CD8-positive, alpha-beta memory T cell (primary cell): ENCODE measurements around the gene TEFM. TPM values are rescaled to one million over a fixed set of nuclear protein-coding genes. Genes with fewer than 3 reads are reported as not detected.
"Not testable (repeated sequence)": the region's sequence is repeated elsewhere in the genome, so short reads cannot be mapped to it uniquely, and the experiment has no call there.

ENCODE experiments used
- CTCF ChIA-PET: fragments of 350-600 bp; sonication (Branson Sonifier 250); formaldehyde crosslinking; loops from one replicate; lab custom pipeline; 2021; ENCODE audit warnings: antibody characterized with exemption; lab: Charles Lee
- POLR2A ChIA-PET: fragments of 350-600 bp; sonication (Branson Sonifier 250); formaldehyde crosslinking; loops from one replicate; lab custom pipeline; 2021; ENCODE audit warnings: antibody characterized with exemption; lab: Charles Lee
- DNase-seq, 5 donors: peaks; one replicate each; pipeline versions ENCODE4 v3.0.0 to v3.0.0-alpha.2; 2020 to 2022; ENCODE audit warnings: mixed read lengths in 1 of 5
- H3K27ac ChIP-seq: one replicate; pipeline ENCODE4 v1.7.0; 2013; ENCODE audit warnings: low read depth, mild to moderate bottlenecking, low read length, moderate library complexity
- H3K27me3 ChIP-seq: 2 replicates; pipeline ENCODE4 v1.7.0; 2013; ENCODE audit warnings: low read length, mild to moderate bottlenecking; ENCODE audit not compliant: insufficient read depth, poor library complexity, severe bottlenecking
- H3K36me3 ChIP-seq: 2 replicates; pipeline ENCODE4 v1.7.0; 2013; ENCODE audit warnings: mild to moderate bottlenecking, low read length, moderate library complexity; ENCODE audit not compliant: insufficient read depth
- H3K4me1 ChIP-seq: 2 replicates; pipeline ENCODE4 v1.7.0; 2013; ENCODE audit warnings: mild to moderate bottlenecking, low read length, moderate library complexity; ENCODE audit not compliant: insufficient read depth
- H3K4me3 ChIP-seq: 2 replicates; pipeline ENCODE4 v1.7.0; 2013; ENCODE audit warnings: mild to moderate bottlenecking, low read length
- H3K9me3 ChIP-seq: 2 replicates; pipeline ENCODE4 v1.7.0; 2013; ENCODE audit warnings: mild to moderate bottlenecking, low read length
- H3K27ac Mint-ChIP-seq, 8 donors: one replicate each; pipeline ENCODE4 v1.8.0; 2020 to 2021; ENCODE audit warnings: mixed read lengths in 8 of 8, mild to moderate bottlenecking in 6 of 8, inconsistent platforms in 3 of 8, moderate library complexity in 3 of 8
- H3K27me3 Mint-ChIP-seq, 2 donors: one replicate each; pipeline ENCODE4 v1.8.0; 2020 to 2021; ENCODE audit warnings: mixed read lengths in 2 of 2, mild to moderate bottlenecking in 1 of 2, moderate library complexity in 1 of 2
- H3K36me3 Mint-ChIP-seq, 3 donors: one replicate each; pipeline ENCODE4 v1.8.0; 2020 to 2021; ENCODE audit warnings: mixed read lengths in 3 of 3, inconsistent platforms in 1 of 3, mild to moderate bottlenecking in 1 of 3
- H3K4me1 Mint-ChIP-seq, 3 donors: one replicate each; pipeline ENCODE4 v1.8.0; 2020 to 2021; ENCODE audit warnings: mixed read lengths in 3 of 3, inconsistent platforms in 1 of 3, mild to moderate bottlenecking in 1 of 3
- H3K4me3 Mint-ChIP-seq, 7 donors: one replicate each; pipeline ENCODE4 v1.8.0; 2020 to 2021; ENCODE audit warnings: mixed read lengths in 7 of 7, mild to moderate bottlenecking in 6 of 7, moderate library complexity in 4 of 7, inconsistent platforms in 2 of 7
- H3K9me3 Mint-ChIP-seq, 5 donors: one replicate each; pipeline ENCODE4 v1.8.0; 2020 to 2022; ENCODE audit warnings: mixed read lengths in 5 of 5, mild to moderate bottlenecking in 3 of 5, moderate library complexity in 2 of 5, inconsistent platforms in 1 of 5
- polyA plus RNA-seq: library from polyadenylated mRNA; unstranded; fragments of 300-500 nt; fragmentation: Illumina TruSeq; gene quantifications from one replicate; pipeline ENCODE4 v1.2.3, GENCODE V29; 2021
- total RNA-seq, 2 experiments: library from RNA; stranded (reverse); gene quantifications; one replicate each; pipeline ENCODE4 v1.2.3, GENCODE V29; 2021

The TEFM gene
- total and polyA plus RNA-seq, 3 experiments from 2014 or later, result 16.0 to 19.7 (median 19.3) TPM

DNA sequence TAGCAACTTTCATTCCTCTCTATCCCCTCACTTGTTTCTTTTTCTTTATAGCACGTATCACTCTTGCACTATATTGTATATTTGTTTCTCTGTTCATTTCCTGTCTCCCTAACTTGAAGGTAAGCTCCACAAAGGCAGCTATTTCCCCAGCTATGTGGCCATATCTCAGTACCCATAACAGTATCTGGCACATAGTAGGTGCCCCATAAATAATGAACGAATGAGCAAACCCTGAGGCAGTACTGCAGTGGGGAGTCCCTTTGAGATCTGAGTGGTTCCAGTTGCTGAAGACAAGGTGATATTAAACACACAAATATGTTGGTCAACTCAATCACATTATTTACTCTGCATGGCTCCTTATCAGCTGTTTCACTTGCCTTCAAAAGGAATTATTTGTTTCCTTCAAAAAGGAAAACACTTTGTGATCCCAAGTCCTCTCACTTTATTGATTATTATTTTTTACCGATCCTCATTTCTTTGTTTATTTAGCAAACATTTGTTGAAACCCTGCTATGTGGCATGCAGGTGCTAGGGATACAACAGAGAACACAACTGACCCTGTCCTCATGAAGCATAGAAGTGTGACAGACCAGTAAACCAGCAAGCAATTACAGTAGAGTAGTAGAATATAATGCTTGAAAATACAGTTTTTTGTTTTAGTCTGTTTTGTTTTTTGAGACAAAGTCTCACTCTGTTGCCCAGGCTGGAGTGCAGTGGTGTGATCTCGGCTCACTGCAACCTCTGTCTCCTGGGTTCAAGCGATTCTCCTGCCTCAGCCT, 10.0 kb upstream of the TEFM start:
- CTCF ChIA-PET, result no interaction called here
- H3K27me3 Mint-ChIP-seq, result peaks cover 8 to 14% of the 10 kb centered on the region in 2 donors

GRCh38 chr17:30913955-30914354, 7.9 kb upstream of the TEFM start:
- Histone ChIP-seq H3K9me3 (no peaks in the 10 kb centered on the region), H3K4me1 (no peaks in the 10 kb centered on the region), H3K4me3 (no peak overlapping the region), H3K27me3 (no peaks in the 10 kb centered on the region), H3K27ac (no peak overlapping the region), H3K36me3 (no peaks in the 10 kb centered on the region)
- POLR2A ChIA-PET, result no interaction called here
- peaks cover 0 to 2% (median 0%) of the 10 kb centered on the region in 3 donors for H3K4me1 Mint-ChIP-seq
- H3K4me3 Mint-ChIP-seq, result peak overlapping the region in 1 of 7 donors; percentile 20
- no peaks in the 10 kb centered on the region for H3K36me3 Mint-ChIP-seq
- no peak for DNase-seq
- peaks cover 3 to 4% of the 10 kb centered on the region in 2 donors for H3K27me3 Mint-ChIP-seq
- CTCF ChIA-PET, result no interaction called here
- no peak overlapping the region for H3K27ac Mint-ChIP-seq
- no peaks in the 10 kb centered on the region for H3K9me3 Mint-ChIP-seq

More for the DNA sequence above, 10.0 kb upstream of the TEFM start:
- POLR2A ChIA-PET, result no interaction called here
- no peaks in the 10 kb centered on the region for H3K4me1 ChIP-seq
- H3K36me3 ChIP-seq, result no peaks in the 10 kb centered on the region
- DNase-seq, result no peak
- H3K9me3 Mint-ChIP-seq, result no peaks in the 10 kb centered on the region
- no peaks in the 10 kb centered on the region for H3K9me3 ChIP-seq
- no peak overlapping the region for H3K4me3 Mint-ChIP-seq
- no peak overlapping the region for H3K4me3 ChIP-seq
- H3K27me3 ChIP-seq, result peaks cover under 1% of the 10 kb centered on the region
- H3K4me1 Mint-ChIP-seq, result peaks cover 2 to 4% (median 3%) of the 10 kb centered on the region in 3 donors
- H3K36me3 Mint-ChIP-seq, result no peaks in the 10 kb centered on the region
- H3K27ac Mint-ChIP-seq, result no peak overlapping the region
- H3K27ac ChIP-seq, result no peak overlapping the region

DNA sequence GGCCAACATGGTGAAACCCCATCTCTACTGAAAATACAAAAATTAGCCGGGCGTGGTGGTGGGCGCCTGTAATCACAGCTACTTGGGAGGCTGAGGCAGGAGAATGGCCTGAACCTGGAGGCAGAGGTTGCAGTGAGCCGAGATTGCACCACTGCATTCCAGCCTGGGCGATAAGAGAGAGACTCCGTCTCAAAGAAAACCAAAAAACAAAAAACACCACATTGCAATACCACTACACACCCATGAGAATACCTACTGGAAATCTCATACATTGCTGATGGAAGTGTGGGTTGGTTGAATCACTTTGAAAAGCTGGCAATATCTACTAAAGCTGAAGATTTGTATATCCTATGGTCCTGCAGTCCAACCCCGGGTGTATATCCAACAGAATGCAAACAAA, 4.1 kb upstream of the TEFM start:
- H3K27me3 Mint-ChIP-seq, H3K27me3 ChIP-seq, H3K9me3 Mint-ChIP-seq, DNase-seq, H3K4me3 Mint-ChIP-seq, H3K27ac ChIP-seq, H3K9me3 ChIP-seq, H3K36me3 ChIP-seq, H3K4me3 ChIP-seq, POLR2A ChIA-PET, CTCF ChIA-PET, H3K27ac Mint-ChIP-seq: not testable (repeated sequence)
- Mint-ChIP-seq H3K4me1 (peaks cover 23 to 28% (median 24%) of the 10 kb centered on the region in 3 donors), H3K36me3 (peaks cover 0 to 10% (median 0%) of the 10 kb centered on the region in 3 donors)
- H3K4me1 ChIP-seq, result peaks cover 18% of the 10 kb centered on the region

GRCh38 chr17:30908717-30909420, 2.8 kb upstream of the TEFM start:
- Mint-ChIP-seq H3K4me1 (peaks cover 27 to 34% (median 33%) of the 10 kb centered on the region in 3 donors), H3K27me3 (no peaks in the 10 kb centered on the region), H3K9me3 (no peaks in the 10 kb centered on the region), H3K27ac (peak overlapping the region in 2 of 8 donors; percentile 47 to 55), H3K36me3 (peaks cover 0 to 16% (median 2%) of the 10 kb centered on the region in 3 donors), H3K4me3 (peak overlapping the region in 5 of 7 donors; percentile 12 to 72 (median 66))
- Histone ChIP-seq H3K4me3 (no peak overlapping the region), H3K36me3 (no peaks in the 10 kb centered on the region), H3K4me1 (peaks cover 20% of the 10 kb centered on the region), H3K9me3 (no peaks in the 10 kb centered on the region), H3K27me3 (no peaks in the 10 kb centered on the region), H3K27ac (no peak overlapping the region)
- POLR2A ChIA-PET, result no interaction called here
- DNase-seq, result no peak
- CTCF ChIA-PET, result interaction anchor here (0.6 to 0.7 kb wide), 2 partner anchors 1092 to 1623 kb away, joined by 3 read pairs; no protein-coding TSS in a partner anchor

DNA sequence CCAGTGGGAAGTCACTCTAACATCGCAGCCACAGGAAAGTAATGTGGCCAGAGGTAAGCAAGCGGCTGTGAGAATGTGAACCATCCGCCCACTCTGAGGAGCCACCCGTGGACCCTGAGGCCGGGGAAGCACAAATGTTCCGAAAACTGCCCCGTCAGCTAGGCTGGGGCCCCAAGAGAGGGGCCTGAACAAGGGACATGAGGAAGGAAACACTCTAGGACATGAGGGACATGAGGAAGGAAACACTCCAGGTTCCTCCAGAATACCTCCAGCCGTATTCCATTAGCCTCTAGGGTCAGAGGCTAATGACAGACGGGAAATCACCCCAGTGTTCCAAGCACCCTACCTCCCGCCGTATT, 317 bp downstream of the TEFM start:
- Histone ChIP-seq H3K27ac (peak overlapping the region; percentile 89), H3K9me3 (no peaks in the 10 kb centered on the region), H3K36me3 (peaks cover 3% of the 10 kb centered on the region), H3K27me3 (no peaks in the 10 kb centered on the region), H3K4me1 (peaks cover 20% of the 10 kb centered on the region), H3K4me3 (peak overlapping the region; percentile 98)
- no peaks in the 10 kb centered on the region for H3K9me3 Mint-ChIP-seq
- H3K36me3 Mint-ChIP-seq, result peaks cover 0 to 40% (median 16%) of the 10 kb centered on the region in 3 donors
- ChIA-PET POLR2A (no interaction called here), CTCF (no interaction called here)
- H3K27me3 Mint-ChIP-seq, result no peaks in the 10 kb centered on the region
- peak in 1 of 5 donors; percentile 1 for DNase-seq
- peaks cover 46 to 57% (median 55%) of the 10 kb centered on the region in 3 donors for H3K4me1 Mint-ChIP-seq
- peak overlapping the region; percentile 91 to 99 (median 94) for H3K4me3 Mint-ChIP-seq
- H3K27ac Mint-ChIP-seq, result peak overlapping the region; percentile 84 to 97 (median 95)

DNA sequence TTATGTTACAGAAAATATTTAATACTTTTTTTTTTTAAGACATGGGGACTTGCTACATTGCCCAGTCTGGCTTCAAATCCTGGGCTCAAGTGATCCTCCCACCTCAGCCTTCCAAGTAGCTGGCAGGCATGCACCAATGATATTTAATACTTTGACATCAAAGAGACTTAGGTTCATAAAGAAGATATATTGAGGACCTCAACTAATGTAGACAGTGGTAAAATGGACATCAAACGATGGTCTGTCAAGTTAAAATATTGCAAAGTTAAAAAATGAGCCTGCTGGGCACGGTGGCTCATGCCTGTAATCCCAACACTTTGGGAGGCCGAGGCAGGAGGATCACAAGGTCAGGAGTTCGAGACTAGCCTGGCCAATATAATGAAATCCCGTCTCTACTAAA, 8.7 kb downstream of the TEFM start:
- Mint-ChIP-seq H3K36me3 (peaks cover 0 to 55% (median 15%) of the 10 kb centered on the region in 3 donors), H3K4me1 (peaks cover 16 to 18% (median 18%) of the 10 kb centered on the region in 3 donors), H3K4me3 (no peak overlapping the region), H3K9me3 (no peaks in the 10 kb centered on the region), H3K27me3 (no peaks in the 10 kb centered on the region), H3K27ac (no peak overlapping the region)
- Histone ChIP-seq H3K9me3 (no peaks in the 10 kb centered on the region), H3K27me3 (no peaks in the 10 kb centered on the region), H3K36me3 (peaks cover 10% of the 10 kb centered on the region), H3K27ac (no peak overlapping the region), H3K4me3 (no peak overlapping the region), H3K4me1 (no peaks in the 10 kb centered on the region)
- DNase-seq, result no peak
- POLR2A ChIA-PET, result no interaction called here
- CTCF ChIA-PET, result no interaction called here

GRCh38 chr17:30894236-30894635, 11.8 kb downstream of the TEFM start:
- Mint-ChIP-seq H3K4me3 (no peak overlapping the region), H3K9me3 (no peaks in the 10 kb centered on the region), H3K27me3 (no peaks in the 10 kb centered on the region), H3K36me3 (peaks cover 0 to 38% (median 3%) of the 10 kb centered on the region in 3 donors), H3K4me1 (peaks cover 0 to 3% (median 1%) of the 10 kb centered on the region in 3 donors), H3K27ac (peak overlapping the region in 3 of 8 donors; percentile 7 to 46 (median 16))
- Histone ChIP-seq H3K9me3 (no peaks in the 10 kb centered on the region), H3K27me3 (no peaks in the 10 kb centered on the region), H3K4me3 (no peak overlapping the region), H3K4me1 (no peaks in the 10 kb centered on the region), H3K27ac (no peak overlapping the region), H3K36me3 (peaks cover 9% of the 10 kb centered on the region)
- ChIA-PET POLR2A (no interaction called here), CTCF (no interaction called here)
- DNase-seq, result no peak

- Histone ChIP-seq H3K36me3 (no peaks in the 10 kb centered on the region), H3K27ac (no peak overlapping the region), H3K9me3 (no peaks in the 10 kb centered on the region), H3K4me1 (no peaks in the 10 kb centered on the region), H3K4me3 (no peak overlapping the region), H3K27me3 (no peaks in the 10 kb centered on the region)
- no peak for DNase-seq
- no peak overlapping the region for H3K27ac Mint-ChIP-seq
- no peaks in the 10 kb centered on the region for H3K4me1 Mint-ChIP-seq
- ChIA-PET CTCF (no interaction called here), POLR2A (no interaction called here)
- no peaks in the 10 kb centered on the region for H3K9me3 Mint-ChIP-seq
- no peaks in the 10 kb centered on the region for H3K27me3 Mint-ChIP-seq
- peaks cover 0 to 17% (median 2%) of the 10 kb centered on the region in 3 donors for H3K36me3 Mint-ChIP-seq
- no peak overlapping the region for H3K4me3 Mint-ChIP-seq
These were observed 19.9 kb downstream of the TEFM start for GRCh38 chr17:30886187-30886586.
